CD4-positive, alpha-beta T cell treated with Interleukin-6 at 100 ng/mL for 8 hours (primary cell): Measurements from ENCODE around the gene ENPP6.

Experiments
- DNase-seq: peaks from one replicate; pipeline ENCODE4 v3.0.0-alpha.2; 2020; ENCODE audit warnings: mixed read lengths, low spot score

The ENPP6 gene

DNA sequence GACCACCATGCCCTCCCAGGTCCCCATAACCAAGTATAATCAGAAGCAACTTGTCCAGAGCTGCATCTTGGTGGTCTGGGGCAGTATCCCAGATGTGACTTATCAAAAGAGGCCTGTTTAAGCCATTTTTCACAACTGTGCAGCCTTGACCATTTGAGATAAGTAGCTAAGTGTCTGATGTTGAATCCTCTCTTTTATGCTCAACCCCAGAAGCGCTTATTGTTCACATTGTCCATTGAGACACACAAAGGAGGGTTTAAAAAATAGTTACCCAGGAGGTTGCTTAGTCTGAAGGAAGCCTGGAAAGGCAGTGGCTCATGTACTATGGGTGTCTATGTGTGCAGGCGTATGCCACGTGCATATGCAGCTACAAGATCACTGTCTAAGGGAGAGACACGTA lies 27.0 kb downstream of the ENPP6 start:
- no peak for DNase-seq

DNA sequence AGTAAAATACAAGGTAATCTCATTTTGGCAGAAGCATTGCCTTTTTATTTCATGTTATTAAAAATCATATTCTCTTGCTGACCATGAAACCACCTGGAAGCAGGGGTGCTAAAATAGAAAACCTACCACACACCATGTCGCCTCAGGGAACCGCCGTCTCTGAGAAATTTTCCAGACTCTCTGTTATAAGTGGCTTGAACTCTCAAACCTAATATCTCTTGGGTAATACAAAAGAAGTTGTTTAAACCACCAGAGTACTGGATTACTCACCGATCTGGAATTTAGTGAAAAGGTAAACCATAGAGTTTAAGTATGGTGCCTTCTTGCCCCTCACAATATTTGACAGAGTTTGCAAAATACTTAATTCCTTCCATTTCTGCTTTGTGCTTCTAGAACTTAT lies 27.7 kb downstream of the ENPP6 start:
- DNase-seq: no peak

DNA sequence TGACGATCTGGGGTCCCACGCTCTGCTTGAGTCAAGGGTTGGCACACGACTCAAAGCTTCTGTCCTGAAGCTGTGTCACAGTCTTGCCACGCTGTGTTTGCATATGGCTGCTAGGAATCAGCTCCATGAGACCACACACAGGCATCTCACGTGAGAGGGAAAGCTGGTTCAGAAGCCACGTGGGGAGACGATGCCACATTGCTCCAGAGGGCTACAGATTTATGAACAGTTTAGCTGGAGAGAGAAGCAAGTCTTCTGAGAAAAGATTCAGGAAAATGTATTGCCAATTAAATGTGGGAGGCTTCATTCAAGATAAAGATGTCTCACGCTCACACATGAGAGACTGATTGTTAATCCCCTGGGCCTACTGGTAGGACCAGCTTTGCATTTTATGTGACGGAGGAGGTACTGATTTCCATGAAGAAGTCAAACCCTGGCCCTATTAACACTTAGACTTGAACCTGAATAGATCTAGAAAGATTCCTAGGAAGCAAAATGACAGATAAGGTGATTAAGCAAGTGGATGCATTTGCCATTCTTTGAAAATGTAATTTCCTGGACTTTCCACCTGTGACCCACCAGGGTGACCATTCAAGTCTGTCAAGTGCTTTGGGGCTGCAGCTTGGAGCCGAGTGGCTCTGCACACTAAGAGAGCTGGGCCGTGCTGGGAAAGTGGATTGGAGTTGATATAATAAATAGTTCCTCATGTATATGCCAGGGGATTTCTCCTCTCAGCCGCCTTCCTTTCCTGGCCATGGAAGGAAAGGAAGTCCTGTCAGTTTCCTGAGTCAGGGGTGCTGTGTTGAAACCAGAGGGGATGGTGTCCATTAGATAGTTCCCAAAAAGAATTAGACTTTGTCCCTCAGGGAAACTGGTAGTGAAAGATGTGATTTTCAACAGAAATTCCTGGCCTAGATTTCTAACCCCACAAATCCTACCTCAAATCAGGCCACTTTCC lies 29.0 kb downstream of the ENPP6 start:
- no peak for DNase-seq

DNA sequence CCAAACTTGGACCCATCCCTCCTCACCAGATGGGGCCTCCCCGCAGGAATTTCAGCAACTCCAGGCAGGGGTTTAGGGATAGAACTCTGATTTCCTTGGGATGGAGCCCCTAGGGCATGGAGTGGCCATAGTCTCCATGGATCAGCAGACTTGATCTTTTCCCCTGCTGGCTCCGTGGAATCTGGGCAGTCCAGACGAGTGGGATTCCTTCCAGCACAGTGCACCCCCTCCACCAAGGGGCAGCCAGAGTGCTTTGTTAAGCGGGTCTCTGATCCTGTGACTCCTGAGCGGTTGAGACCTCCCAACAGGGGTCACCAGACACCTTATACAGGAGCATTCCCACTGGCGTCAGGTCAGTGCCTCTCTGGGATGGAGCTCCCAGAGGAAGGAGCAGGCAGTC lies 40.4 kb downstream of the ENPP6 start:
- DNase-seq: no peak

DNA sequence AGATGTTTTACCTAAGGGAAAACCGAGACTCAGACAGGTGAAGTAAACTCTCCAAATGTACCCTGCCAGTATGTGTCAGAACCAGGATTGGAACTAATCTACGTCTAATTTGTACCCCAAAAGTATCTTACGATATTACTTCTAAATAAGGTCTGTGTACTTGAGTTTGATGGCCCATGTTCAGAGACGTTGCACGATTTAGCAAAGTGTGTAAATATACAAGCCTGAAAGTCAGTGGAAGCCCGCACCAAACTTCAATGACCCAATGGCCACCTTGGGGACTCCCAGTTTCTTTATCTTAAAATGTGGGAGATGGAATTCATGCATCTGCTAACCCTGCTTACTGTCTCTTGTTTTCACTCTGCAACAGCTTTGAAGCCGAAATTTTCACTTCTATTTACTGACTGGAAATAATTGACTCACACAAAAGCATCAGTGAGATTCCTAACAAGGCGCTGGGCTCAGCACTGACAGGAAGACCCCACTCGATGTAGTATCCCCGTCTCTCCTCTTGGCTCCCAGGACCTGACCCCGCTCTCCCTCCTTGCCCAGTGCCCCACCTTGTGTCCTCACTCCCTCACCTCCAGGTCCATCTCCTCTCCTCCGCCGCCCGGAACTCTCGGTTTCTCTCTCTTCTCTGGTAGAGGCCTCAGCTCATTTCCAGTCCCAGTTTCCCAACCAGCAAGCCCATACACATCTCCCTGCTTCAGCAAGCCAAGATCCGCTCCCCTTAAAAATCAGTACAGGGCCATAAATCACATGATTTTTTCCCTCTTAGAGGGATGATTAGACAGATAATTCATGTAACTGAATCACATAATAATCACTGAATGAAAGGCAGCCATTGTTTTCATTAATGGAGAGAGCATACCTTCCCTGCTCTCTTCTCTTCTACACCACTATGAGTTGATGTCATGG lies 42.8 kb downstream of the ENPP6 start:
- no peak for DNase-seq

DNA sequence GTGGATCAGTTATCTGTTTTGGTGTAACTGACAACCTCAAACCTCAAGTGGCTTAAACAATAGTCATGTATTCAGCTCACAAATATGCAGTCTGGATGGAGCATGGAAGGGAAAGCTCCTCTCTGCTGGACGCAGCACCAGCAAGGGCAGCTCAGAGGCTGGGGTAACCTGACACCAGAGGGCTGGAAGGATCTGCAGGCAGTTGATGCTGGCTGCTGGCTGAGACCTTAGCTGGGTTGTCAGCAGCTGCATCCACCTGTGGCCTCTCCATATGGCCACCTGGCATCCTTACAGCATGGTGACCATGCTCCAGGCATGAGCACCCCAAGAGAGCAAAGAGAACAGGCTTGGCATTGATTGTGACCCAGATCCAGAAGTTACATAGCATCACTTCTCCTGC lies 46.7 kb downstream of the ENPP6 start:
- no peak for DNase-seq

DNA sequence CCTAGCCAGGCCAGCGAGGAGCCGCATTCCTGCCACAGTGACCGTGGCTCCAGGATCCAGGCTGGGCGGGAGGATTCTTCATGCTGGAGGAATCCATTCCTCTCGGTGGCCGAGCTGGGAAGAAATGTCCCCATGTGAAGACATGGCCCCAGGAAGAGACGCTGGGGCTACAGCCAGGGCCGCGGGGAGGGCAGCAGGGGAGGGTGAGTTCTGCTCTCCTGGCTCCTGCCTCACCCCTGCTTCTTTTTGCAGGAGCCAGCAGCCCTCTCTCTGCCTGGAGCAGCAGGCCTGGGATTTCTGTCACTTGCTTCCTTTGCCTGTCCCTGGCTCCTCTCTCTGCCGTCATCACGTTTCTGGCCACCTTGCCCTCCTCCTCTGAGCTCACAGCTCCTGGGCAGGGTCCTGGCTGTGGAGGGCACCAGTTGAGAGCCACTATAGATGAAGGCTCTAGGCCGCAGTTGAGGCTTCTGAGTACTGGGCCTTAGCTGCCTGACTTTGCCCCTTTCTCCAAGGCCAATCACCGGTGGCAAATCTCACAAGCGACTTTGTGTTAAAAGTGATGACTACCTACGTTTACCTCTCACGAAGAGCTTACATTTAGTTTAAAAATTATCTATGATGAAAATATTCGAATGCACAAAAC lies 48.3 kb downstream of the ENPP6 start:
- no peak for DNase-seq

DNA sequence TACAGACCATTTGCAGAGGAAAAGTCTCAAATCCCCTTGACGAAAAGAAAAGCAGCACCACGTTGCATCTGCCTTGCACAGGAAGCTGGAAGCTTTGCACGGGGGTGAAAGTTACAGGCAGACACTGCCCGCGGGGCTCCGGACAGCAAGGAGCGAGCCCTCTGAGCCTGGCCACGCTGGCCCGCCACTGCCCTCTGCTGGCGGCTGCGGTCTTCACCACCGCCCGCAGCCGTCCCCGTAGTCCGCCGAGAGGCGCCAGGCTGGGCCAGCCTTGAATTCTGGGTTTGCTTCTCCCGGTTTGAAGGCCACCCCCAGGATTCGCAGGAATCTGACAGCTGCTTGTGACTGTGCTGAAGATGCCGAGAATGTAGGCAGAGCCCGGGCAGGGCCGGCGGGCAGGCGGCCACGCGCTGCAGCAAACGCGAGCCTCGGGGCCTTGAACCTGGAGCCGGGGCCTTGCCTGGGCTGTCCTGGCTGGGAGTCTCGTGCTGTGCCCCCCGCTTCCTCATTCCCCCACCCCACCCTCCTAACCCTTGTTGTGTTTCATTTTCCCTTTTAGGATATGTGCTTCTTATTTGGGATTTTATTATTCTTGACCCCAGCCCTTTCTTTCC lies 49.2 kb downstream of the ENPP6 start:
- peak; percentile 23 for DNase-seq

DNA sequence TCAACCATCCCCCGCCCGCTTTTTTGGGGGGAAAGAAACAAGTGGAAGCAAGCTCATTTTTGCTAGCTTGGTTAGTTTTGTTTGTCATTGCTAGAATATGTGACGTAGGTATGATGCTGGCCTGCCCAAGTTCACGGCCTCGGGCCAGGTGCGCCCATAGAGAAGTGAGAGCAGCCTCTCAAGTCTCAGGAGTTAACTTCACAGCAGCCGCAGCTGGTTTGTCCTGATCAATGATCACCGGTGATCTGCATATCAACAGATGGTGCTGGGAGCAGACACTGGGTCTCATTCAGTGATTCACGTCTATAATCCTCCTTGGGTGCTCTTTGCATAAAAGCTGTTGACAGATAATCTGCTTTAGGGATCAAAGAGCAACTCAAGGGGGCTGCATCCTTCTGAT lies 50.1 kb downstream of the ENPP6 start:
- no peak for DNase-seq

DNA sequence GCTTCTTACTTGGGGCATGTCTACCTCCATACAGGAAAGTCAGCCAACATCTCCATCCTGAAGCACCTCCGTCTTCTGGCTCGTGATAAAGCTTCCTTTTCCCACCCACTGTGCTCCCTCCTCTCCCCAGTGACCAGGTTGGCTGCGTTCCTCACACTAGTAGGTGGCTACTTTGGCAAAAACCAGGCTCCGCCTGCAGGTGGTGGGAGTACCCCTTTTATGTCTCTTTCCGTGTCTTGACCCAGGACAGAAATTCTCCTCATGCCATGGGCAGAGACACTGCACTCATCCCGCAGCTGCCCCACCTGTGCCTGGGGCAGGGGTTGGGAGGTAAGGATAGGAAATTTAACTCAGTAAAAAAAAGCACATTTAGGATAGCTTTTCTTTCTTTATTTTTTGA lies 50.9 kb downstream of the ENPP6 start:
- no peak for DNase-seq

DNA sequence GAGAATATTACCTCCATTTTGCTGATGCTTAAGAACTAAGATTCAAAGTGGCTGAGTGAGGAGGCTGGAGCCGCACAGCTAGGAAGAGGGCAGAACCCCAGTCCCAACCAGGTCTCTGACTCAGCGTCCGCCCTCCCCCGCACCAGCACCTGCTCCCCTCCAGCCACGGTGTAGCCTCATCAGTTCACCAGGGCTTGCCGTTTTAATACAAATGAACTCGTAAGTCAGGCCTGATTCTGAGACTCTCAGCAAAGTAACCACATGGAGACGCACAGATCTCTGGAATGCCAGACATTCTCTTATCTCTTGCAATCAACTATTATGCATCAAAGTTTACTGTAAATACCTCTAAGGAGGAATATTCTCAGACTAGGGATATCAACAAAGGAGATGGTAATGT lies 52.4 kb downstream of the ENPP6 start:
- DNase-seq: no peak

DNA sequence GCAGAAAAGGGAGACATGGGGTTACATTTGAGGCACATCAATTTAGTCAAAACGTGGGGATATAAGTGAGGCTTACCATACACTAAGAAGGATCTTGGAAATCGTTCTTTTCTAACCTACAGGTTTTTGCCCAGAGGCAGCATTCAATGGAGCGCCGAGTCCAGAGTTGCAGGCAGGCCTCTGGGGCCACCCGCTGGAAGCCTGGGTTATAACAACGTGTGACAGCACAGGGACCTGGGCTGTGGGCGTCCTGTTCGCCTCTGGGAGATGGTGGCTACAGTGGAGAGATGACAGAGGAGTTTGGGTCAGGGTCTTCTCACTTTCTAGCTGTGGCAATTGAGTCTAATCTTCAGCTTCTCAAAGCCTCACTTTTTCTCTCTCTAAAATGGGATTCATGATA lies 53.9 kb downstream of the ENPP6 start:
- no peak for DNase-seq

DNA sequence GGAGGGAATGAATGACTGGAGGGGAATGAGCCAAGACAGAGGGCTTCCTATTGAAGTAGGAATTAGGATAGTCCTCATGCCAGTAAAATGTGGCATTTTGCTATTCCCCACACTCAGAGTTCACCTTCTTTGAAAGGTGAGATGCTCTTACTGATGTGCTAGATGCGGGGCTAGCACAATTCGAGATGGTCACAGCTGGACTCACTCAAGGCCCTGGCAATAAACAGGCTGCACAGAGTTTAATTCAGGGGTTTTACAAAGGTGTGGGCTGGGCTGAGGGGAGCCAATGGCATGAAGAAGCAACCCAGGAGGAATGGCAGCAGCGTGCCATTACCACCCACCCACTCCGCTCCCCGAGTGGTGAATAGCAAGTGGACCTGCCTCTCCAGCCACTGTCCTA lies 55.1 kb downstream of the ENPP6 start:
- DNase-seq: no peak

DNA sequence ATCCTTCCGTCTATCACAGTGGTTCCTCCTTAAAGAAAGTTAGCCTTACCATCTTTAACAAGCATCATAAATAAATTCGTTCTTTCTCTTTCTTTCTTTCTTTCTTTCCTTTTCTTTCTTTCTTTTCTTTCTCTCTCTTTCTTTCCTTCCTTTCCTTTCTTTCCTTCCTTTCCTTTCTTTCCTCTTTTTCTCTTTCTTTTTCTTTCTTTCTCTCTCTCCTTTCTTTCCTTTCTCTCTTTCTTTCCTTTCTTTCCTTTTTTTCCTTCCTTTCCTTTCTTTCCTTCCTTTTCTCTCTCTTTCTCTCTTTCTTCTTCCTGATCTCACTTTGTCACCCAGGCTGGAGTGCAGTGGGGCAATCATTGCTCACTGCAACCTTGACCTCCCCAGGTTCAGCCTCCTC lies 60.4 kb downstream of the ENPP6 start:
- DNase-seq: no peak

DNA sequence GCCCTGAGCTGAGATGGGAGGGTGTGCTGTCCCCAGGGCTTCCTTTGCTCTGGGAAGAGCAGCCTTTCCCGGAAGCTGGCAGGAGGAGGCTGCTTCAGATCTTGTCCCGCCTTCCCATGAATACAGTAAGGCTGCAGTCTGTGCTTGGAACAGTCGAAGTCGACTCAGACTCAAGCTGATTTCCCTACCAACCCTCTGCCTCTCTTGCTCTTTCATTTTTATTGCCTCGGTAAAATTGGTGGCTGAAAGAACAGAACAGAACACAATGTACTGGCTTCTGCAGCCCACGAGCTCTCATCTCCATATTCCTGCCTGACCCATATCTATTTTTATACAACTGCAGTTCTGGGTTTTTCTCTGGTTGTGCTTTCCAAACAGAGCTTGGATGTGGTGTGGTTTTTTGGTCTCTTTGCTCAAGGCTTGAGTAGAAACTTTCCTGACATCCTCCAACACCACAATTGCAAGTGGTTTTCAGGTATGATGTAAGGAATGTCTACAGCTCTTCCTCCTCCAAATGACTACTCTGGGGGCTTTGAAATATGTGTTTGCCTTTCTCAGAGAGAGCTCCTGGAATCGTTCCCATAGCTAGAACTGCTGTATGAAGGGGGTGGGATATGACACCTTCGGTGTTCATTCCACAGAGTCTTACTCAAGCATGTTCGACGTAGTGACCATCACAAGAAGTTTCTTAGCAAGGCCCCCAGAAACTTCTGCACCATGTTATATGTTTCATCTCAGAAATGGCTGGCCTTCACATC lies 61.3 kb downstream of the ENPP6 start:
- DNase-seq: no peak

DNA sequence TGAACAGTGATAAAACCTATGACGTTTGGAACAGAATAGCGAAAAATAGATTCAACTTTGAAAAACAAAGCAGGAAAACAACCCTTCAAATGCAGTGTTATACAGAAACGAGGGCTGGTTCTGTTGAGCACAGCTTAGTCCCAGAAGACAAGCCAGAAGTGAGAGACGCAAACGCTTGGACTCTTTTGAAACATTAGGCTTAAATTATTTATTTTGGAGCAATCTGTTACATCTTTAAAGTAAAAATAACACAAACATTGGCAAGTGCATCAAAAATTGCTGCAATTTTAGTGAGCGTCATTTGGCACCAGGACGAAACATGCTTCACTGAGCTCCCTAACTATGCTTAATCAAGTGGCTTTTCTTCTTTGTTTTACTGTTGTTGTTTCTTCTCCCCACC lies 63.5 kb downstream of the ENPP6 start:
- DNase-seq: no peak

DNA sequence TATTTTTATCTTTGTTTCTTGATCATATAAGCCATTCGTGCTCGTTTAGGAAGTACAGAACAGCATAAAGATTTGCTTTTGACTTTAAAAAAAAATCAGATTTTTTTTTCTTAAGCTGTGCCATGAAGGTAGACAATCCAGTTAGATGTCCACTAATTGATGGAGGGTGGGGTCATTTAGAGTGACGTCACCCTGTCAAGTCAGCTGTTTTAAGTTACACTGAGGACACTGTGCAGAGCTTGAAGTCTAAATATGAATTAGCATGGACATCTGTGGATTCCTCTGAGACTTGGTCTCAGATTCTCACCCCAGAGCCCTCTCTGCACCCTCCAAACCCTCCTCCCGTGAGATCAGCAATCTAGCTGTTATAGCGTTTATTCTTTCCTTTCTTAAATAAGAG lies 63.9 kb downstream of the ENPP6 start:
- DNase-seq: no peak

DNA sequence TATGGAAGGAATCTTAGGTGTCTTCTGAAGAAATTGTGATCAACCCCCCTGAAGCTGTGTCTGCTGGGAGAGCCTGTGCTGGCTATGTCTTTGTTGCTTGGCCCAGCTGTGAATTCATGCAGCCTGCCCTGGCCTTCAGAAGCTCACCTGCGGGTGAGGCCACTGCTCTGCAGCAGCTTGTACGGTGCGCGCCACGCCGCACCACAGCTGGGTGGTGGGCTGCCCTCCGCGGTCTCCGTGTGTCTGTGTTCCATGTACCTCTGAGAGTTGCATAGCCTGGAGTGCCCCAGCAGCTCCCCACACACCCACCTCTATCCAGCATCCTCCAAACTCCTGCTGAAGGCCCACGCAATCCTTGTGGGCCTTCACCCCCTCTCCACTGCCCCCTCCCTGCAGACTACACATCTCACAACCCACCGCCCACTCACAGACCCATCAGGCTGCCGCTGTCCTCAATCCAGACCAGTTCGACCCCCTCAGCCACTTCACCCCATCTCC lies 65.6 kb downstream of the ENPP6 start:
- no peak for DNase-seq

DNA sequence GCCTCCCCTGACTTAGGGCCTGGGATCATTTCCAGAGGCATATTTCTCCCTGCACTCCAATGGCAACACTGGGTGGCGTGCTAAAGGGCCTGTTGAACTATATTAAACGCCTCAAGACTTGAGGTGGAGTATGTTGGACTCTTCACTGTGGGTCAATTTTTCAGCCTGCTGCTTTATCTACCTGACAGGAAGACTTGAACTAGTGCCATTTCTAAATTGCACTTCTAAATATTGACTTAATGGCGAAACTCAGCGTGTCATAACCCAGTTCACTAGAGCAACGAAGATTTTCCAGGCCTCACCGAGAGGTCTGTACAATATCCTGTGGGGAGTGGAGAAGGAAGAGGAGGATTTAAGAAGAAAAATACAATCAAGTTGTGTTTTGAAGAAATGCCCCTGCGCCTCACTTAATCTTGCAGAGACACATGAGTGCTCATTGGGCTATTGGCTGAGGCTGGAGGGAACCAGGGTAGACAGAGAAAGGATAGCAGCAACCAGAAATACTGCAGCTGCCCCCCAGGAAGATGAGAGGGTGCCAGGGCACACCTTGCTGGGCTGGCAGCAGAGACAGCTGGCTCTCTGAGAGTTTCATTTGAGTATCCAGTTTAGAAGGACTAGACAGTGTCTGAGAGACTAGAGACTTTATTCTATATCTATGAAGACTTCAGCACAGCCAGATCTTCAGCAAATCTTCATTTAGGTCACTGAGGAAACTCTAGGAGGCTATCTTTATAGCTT lies 67.4 kb downstream of the ENPP6 start:
- DNase-seq: no peak
